Skeletal muscle tissue (tissue), 4 donors: ENCODE data around the gene RAB7A. TPM values are rescaled to one million over a fixed set of nuclear protein-coding genes. Genes with fewer than 3 reads are reported as not detected.
A peak's percentile ranks its signal among the peaks of the same experiment; 100 is the strongest.

Experiments used
- H3K27ac ChIP-seq: one replicate; pipeline ENCODE4 v1.7.0; 2013; ENCODE audit warnings: mild to moderate bottlenecking, low read depth, low read length, inconsistent platforms
- H3K27me3 ChIP-seq, 3 donors: one replicate each; pipeline ENCODE4 v1.7.0; 2013; ENCODE audit warnings: low read length in 3 of 3; ENCODE audit not compliant: control insufficient read depth in 3 of 3, insufficient read depth in 3 of 3
- H3K36me3 ChIP-seq, 3 donors: one replicate each; pipeline ENCODE4 v1.7.0; 2013; ENCODE audit warnings: low read length in 3 of 3; ENCODE audit not compliant: control insufficient read depth in 3 of 3, insufficient read depth in 3 of 3
- H3K4me1 ChIP-seq, 3 donors: one replicate each; pipeline ENCODE4 v1.7.0; 2013; ENCODE audit warnings: low read length in 3 of 3, mild to moderate bottlenecking in 3 of 3; ENCODE audit not compliant: control insufficient read depth in 3 of 3, insufficient read depth in 3 of 3
- H3K4me3 ChIP-seq, 3 donors: one replicate each; pipeline ENCODE4 v1.7.0; 2013; ENCODE audit warnings: low read length in 3 of 3
- H3K9ac ChIP-seq, 3 donors: one replicate each; pipeline ENCODE4 v1.7.0; 2013; ENCODE audit warnings: low read length in 3 of 3, mild to moderate bottlenecking in 3 of 3, moderate library complexity in 2 of 3, low read depth in 1 of 3
- H3K9me3 ChIP-seq, 3 donors: one replicate each; pipeline ENCODE4 v1.7.0; 2013; ENCODE audit warnings: low read length in 3 of 3; ENCODE audit not compliant: control insufficient read depth in 3 of 3
- total RNA-seq: library from RNA; depleted of rRNA; stranded (reverse); fragments of >200 nt; gene quantifications from one replicate; pipeline ENCODE4 v1.2.3, GENCODE V29; 2014
- donor health status: Osteomylitis.

RAB7A gene
- total RNA-seq, 1 donor from 2014 or later: 37.1 TPM

DNA sequence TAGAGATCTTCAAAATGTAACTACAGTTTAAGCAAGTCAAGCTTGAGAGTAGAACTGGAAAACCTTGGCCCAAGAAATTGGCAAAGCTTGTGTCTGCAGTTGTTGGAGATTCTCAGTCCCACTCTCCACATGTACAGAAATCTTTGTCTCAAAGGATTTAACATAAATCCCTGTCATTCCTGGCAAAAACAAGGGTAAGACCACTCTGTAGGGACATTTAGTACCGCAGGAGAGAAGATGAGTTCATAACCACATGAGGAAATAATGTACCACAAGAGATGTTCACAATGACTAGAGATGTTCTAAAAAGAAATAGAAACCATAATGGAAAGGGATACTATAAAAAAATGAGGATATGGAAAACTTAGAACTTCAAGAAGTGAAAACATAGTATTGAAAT, 73.7 kb downstream of the RAB7A start:
- Histone ChIP-seq H3K9ac (peak overlapping the region in 2 of 3 donors; percentile 76 to 79), H3K27ac (peak overlapping the region; percentile 98), H3K4me3 (no peak overlapping the region), H3K27me3 (no peaks in the 10 kb centered on the region), H3K9me3 (no peaks in the 10 kb centered on the region), H3K4me1 (peaks cover 41 to 50% (median 44%) of the 10 kb centered on the region in 3 donors), H3K36me3 (peaks cover 17 to 27% (median 23%) of the 10 kb centered on the region in 3 donors)

DNA sequence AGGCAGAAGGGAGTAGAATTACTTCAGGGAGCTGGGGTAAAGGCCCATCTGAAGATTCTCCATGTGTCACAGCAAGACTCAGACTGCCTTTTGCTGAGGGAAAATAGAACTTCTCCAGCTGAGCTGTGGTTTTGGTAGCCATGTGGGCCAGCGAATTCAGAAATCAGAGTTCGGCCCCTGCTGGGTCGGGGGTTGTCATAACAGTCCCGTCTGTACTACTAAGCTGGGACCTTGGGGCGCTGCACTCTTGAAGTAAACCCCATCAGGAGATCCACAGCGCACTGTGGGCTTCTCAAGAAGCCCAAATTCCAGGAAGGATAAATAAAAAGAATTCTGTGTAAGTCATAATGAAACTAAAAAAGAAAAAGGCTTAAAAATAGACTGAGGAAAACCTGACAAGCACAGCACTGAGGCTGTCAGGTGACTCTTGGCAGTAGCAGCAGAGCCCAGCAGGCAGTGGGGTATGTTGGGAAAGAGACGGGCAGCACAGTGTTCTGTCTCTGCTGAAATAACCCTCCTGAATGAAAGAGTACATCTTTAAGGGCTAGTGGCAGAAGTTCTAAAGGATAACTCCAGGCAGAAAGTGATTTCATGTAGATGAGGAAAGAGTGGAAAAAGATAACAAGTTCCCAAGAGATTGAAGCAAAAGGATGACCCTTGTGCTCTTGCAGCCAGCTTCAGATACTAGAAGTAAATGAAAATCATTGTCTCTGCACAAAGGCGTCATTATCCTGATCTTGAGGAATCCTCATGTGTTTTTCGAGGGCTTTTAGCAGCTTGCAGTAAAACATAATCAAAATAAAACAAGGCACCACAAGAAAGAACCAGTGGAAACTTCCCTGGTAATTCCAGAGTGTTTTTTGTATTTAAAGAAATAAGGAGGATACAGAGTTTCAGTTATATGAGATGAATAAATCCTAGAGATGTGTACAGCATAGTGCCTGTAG, 74.5 kb downstream of the RAB7A start:
- Histone ChIP-seq H3K4me3 (peak overlapping the region in 2 of 3 donors; percentile 42 to 51), H3K9ac (peak overlapping the region; percentile 47 to 79 (median 76)), H3K4me1 (peaks cover 43 to 50% (median 46%) of the 10 kb centered on the region in 3 donors), H3K27me3 (no peaks in the 10 kb centered on the region), H3K27ac (peak overlapping the region; percentile 98), H3K9me3 (no peaks in the 10 kb centered on the region), H3K36me3 (peaks cover 17 to 27% (median 23%) of the 10 kb centered on the region in 3 donors)

DNA sequence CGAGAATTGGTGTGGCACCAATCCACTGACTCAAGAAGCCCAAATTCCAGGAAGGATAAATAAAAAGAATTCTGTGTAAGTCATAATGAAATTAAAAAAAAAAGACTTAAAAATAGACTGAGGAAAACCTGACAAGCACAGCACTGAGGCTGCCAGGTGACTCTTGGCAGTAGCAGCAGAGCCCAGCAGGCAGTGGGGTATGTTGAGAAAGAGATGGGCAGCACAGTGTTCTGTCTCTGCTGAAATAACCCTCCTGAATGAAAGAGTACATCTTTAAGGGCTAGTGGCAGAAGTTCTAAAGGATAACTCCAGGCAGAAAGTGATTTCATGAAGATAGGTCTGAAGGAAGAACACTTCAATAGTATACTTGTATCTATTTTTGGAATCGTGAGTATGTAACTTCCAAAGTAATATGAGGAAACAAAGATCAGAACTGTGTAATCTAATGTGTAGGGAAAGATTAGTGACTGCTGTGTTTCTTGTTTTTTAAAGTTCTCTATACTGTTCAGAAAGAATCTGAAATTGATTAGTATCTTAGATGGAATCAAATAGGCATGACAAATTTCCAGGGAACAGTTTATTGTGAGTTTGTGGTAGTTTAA, 75.9 kb downstream of the RAB7A start:
- H3K4me3 ChIP-seq: peak overlapping the region; percentile 13 to 57 (median 31)
- H3K36me3 ChIP-seq: peaks cover 12 to 29% (median 28%) of the 10 kb centered on the region in 3 donors
- H3K27me3 ChIP-seq: no peaks in the 10 kb centered on the region
- H3K27ac ChIP-seq: peak overlapping the region; percentile 98
- peaks cover 45 to 61% (median 55%) of the 10 kb centered on the region in 3 donors for H3K4me1 ChIP-seq
- H3K9ac ChIP-seq: peak overlapping the region; percentile 6 to 57 (median 51)
- no peaks in the 10 kb centered on the region for H3K9me3 ChIP-seq

DNA sequence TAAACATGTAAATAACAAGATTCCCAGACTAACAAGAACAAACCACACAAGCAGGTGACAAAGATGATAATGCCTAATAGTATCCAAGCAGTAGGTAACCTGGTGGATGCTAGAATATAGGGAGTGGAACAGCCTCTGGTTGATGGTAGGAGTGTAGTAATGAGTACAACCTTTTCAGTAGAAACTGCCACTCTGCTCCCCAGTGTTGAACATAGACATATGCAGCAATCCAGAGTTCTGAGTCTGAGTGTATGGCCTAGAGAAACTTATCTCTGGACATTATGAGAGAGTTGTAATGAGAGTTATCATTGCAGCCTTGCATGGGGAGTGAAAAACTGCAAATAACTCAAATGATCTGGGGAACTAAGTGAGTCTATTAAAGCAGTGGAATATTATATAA, 77.3 kb downstream of the RAB7A start:
- Histone ChIP-seq H3K36me3 (peaks cover 12 to 27% (median 26%) of the 10 kb centered on the region in 3 donors), H3K9ac (peak overlapping the region in 2 of 3 donors; percentile 15 to 27), H3K27me3 (no peaks in the 10 kb centered on the region), H3K27ac (peak overlapping the region; percentile 98), H3K4me3 (peak overlapping the region in 1 of 3 donors; percentile 13), H3K9me3 (no peaks in the 10 kb centered on the region), H3K4me1 (peaks cover 50 to 64% (median 60%) of the 10 kb centered on the region in 3 donors)

GRCh38 chr3:128804017-128804810, 78.2 kb downstream of the RAB7A start:
- Histone ChIP-seq H3K36me3 (peaks cover 13 to 30% (median 22%) of the 10 kb centered on the region in 3 donors), H3K27me3 (no peaks in the 10 kb centered on the region), H3K4me3 (peak overlapping the region; percentile 23 to 53 (median 41)), H3K27ac (peak overlapping the region; percentile 98), H3K9ac (peak overlapping the region in 2 of 3 donors; percentile 3 to 58), H3K9me3 (no peaks in the 10 kb centered on the region), H3K4me1 (peaks cover 58 to 69% (median 67%) of the 10 kb centered on the region in 3 donors)

DNA sequence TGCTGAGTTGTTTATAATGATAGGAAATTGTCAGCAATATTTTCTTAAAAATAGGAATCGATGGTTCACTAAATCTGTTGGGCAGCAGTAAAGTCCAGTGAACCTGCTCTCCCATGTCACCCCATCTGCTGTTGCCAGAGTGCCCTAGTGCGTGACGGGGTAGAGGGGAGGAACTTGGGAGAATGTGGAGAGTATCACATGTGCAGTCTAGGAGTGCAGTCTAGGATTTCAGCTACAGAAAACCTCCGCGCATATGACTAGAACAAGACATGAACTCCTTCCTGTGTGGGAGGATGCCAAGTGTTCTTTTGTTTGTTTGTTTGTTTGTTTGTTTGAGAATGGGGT, 78.8 kb downstream of the RAB7A start:
- Histone ChIP-seq H3K4me3 (peak overlapping the region; percentile 2 to 40 (median 23)), H3K27me3 (no peaks in the 10 kb centered on the region), H3K36me3 (peaks cover 11 to 25% (median 19%) of the 10 kb centered on the region in 3 donors), H3K27ac (peak overlapping the region; percentile 98), H3K9ac (peak overlapping the region in 2 of 3 donors; percentile 29 to 58), H3K4me1 (peaks cover 58 to 70% (median 67%) of the 10 kb centered on the region in 3 donors), H3K9me3 (no peaks in the 10 kb centered on the region)

DNA sequence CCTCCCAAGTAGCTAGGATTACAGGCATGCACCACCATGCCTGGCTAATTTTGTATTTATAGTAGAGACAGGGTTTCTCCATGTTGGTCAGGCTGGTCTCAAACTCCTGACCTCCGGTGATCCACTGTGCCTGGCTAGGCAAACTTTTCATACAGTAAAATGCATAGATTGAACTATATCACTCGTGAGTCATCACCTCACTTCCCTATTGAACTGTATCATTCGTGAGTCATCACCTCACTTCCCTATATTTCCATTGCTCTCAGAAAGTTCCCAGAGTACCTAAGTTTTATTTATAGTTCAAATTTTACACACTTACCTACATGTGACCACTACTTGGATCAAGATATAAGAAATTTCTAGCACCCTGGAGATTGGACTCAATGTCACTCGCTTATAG, 79.8 kb downstream of the RAB7A start:
- Histone ChIP-seq H3K9ac (no peak overlapping the region), H3K4me1 (peaks cover 57 to 68% (median 64%) of the 10 kb centered on the region in 3 donors), H3K9me3 (no peaks in the 10 kb centered on the region), H3K36me3 (peaks cover 11 to 29% (median 19%) of the 10 kb centered on the region in 3 donors), H3K4me3 (no peak overlapping the region), H3K27ac (peak overlapping the region; percentile 98), H3K27me3 (no peaks in the 10 kb centered on the region)

DNA sequence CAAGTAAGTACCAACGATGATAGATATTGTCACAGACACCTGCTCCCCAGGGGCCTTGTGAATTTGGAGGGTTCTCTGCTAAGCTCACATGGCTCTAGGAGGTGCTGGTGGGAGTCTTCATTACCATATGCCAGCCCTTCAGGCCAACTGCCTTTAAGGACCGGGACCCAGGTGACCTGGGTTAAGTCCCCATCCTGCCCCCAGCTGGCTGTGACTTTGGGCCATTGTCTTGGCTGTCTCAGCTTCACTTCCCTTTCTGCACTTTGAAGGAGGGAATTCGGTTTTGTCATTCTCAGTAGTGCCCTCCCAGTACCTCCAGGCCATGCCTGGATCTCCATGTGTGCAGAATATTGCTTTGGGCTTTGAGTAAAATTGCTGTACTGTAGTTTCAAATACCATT, 80.6 kb downstream of the RAB7A start:
- H3K4me1 ChIP-seq: peaks cover 49 to 66% (median 63%) of the 10 kb centered on the region in 3 donors
- peak overlapping the region; percentile 98 for H3K27ac ChIP-seq
- no peaks in the 10 kb centered on the region for H3K9me3 ChIP-seq
- no peak overlapping the region for H3K4me3 ChIP-seq
- no peaks in the 10 kb centered on the region for H3K27me3 ChIP-seq
- H3K9ac ChIP-seq: no peak overlapping the region
- peaks cover 16 to 32% (median 25%) of the 10 kb centered on the region in 3 donors for H3K36me3 ChIP-seq

- H3K4me1 ChIP-seq: peaks cover 45 to 67% (median 66%) of the 10 kb centered on the region in 3 donors
Observed at GRCh38 chr3:128807186-128807830, 81.3 kb downstream of the RAB7A start.

More at GRCh38 chr3:128807186-128807830, 81.3 kb downstream of the RAB7A start:
- Histone ChIP-seq H3K9me3 (no peaks in the 10 kb centered on the region), H3K4me3 (no peak overlapping the region), H3K9ac (peak overlapping the region in 1 of 3 donors; percentile 28), H3K27me3 (no peaks in the 10 kb centered on the region), H3K27ac (peak overlapping the region; percentile 98), H3K36me3 (peaks cover 16 to 32% (median 25%) of the 10 kb centered on the region in 3 donors)
